Measurements from ENCODE around the gene PPP1R12B.

PPP1R12B gene

DNA sequence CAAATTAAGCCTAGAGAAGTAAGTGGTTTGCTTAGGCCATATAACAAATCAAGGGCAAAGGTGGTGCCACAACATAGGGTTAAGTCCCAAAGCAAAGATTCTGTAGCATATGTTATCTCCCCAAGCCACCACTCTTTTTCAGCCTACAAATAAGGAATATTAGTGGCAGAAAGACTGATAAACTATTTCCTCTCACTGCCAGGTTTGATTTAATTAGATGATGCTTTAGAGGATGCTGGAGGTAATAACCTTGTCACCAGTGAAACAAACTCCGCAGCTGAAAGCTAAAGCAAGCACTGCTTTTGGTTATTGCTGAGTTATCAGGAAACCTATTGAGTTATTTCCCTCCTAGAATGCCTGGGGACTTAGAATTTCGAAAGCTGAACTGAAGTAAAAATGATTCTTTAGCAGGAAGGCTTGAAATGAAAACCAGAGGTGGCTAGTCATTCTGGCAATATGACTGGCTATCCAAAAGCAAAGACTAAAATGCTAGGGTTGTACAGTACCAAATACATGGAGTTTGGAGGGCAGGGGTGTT, 216.5 kb downstream of the PPP1R12B start:
- Mint-ChIP-seq H3K4me3 (no peak overlapping the region), H3K9me3 (no peaks in the 10 kb centered on the region), H3K27ac (no peak overlapping the region), H3K27me3 (no peaks in the 10 kb centered on the region), H3K4me1 (ENCODE audit: low read depth) (peaks cover 14% of the 10 kb centered on the region), H3K36me3 (ENCODE audit: low read depth) (peaks cover 25% of the 10 kb centered on the region)
- no peak for DNase-seq

DNA sequence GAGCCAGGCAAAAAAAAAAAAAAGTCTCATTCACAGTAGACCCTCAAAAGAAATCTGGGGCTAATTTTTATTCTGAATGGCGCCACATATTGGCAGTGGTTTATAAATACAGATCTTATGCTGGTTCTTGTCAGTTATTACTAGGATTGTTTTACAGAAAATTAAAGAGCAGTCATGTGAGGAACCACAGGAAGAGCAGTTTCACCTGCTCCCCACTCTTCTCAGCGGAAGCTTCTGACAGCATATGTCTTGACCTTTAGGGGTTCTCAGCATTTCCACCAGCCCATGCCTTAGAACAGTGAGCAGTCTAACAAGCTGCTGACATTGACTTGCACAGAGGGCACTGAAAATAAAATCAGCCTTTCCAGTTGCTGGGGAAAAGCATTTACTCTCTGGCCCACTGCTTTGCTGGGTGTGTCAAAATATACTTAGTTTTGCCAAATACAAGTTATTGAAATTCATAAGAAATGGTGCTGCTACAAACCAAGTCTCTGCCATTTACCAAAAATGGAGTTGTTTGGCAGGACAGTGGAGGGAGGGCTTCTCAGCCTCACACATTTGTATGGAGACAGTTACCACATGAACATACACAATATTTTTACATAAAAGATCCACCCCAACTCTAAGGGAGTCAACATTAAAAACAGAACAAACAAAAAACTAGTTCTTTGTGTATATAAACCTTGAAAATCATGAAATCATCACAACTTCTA, 217.5 kb downstream of the PPP1R12B start:
- no peaks in the 10 kb centered on the region for H3K27me3 Mint-ChIP-seq
- H3K27ac Mint-ChIP-seq, result peak overlapping the region; percentile 27
- no peak overlapping the region for H3K4me3 Mint-ChIP-seq
- H3K4me1 Mint-ChIP-seq (ENCODE audit: low read depth), result peaks cover 14% of the 10 kb centered on the region
- no peak for DNase-seq
- no peaks in the 10 kb centered on the region for H3K9me3 Mint-ChIP-seq
- peaks cover 26% of the 10 kb centered on the region for H3K36me3 Mint-ChIP-seq (ENCODE audit: low read depth)

DNA sequence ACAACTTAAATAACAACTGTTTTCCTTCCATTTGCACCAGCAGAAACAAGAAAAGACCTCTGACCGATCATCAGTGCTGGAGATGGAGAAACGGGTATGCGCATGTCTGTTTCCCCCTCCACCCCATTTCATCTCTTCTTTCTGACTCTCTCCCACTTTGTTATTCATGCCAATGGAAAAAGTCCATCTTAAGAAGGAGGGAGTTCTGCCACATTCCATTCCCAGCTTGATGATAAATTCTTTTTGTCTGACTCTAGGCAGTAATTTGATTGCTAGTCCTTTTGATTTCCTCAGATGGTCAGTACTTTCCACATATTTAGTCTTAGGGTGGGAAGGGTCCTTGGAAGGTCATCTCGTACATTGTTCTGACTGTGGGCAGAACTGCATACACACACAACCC, 219.2 kb downstream of the PPP1R12B start:
- Mint-ChIP-seq H3K9me3 (no peaks in the 10 kb centered on the region), H3K27ac (no peak overlapping the region), H3K4me1 (ENCODE audit: low read depth) (peaks cover 14% of the 10 kb centered on the region), H3K27me3 (no peaks in the 10 kb centered on the region), H3K4me3 (no peak overlapping the region), H3K36me3 (ENCODE audit: low read depth) (peaks cover 32% of the 10 kb centered on the region)
- DNase-seq, result no peak

DNA sequence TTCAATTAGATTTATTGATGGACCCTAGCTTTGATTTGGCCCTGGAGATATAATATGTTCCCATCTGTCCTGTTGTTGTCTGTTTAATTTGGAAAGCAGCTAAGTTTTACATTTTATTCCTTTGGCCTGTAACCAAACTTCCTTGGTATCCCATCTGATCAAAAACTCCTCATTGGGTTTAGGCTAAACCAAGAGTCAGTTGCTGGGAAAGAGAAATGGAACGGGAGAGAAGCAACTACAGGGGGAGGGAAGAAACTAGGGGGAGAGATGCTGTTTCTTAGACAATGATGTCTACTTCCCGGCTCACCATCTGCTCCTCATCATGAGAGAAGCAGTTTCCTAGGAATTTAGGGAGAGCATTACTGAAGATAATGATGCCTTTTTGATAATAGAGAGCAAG, 219.9 kb downstream of the PPP1R12B start:
- H3K27me3 Mint-ChIP-seq, result no peaks in the 10 kb centered on the region
- no peak overlapping the region for H3K4me3 Mint-ChIP-seq
- peaks cover 14% of the 10 kb centered on the region for H3K4me1 Mint-ChIP-seq (ENCODE audit: low read depth)
- H3K36me3 Mint-ChIP-seq (ENCODE audit: low read depth), result peaks cover 34% of the 10 kb centered on the region
- DNase-seq, result no peak
- no peak overlapping the region for H3K27ac Mint-ChIP-seq
- no peaks in the 10 kb centered on the region for H3K9me3 Mint-ChIP-seq

DNA sequence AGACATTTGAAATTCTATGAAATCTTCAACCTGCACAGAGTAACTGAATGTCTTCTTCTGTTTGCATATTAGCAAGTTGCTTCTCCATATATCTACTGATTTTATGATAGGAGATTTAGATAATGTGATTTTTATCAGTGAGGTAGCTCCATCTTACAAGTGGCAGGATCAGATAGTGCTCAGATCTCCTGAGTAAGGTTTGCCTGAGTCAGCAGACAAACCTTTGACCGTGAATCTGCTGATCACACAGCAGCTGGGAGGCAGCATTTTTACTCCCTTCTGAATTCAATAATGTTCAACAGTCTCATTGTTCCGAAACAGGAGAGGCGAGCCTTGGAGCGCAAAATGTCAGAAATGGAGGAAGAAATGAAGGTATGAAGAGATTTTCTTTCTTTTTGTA, 220.3 kb downstream of the PPP1R12B start:
- peaks cover 14% of the 10 kb centered on the region for H3K4me1 Mint-ChIP-seq (ENCODE audit: low read depth)
- H3K36me3 Mint-ChIP-seq (ENCODE audit: low read depth), result peaks cover 34% of the 10 kb centered on the region
- H3K27ac Mint-ChIP-seq, result no peak overlapping the region
- DNase-seq, result no peak
- H3K9me3 Mint-ChIP-seq, result no peaks in the 10 kb centered on the region
- H3K27me3 Mint-ChIP-seq, result no peaks in the 10 kb centered on the region
- no peak overlapping the region for H3K4me3 Mint-ChIP-seq

DNA sequence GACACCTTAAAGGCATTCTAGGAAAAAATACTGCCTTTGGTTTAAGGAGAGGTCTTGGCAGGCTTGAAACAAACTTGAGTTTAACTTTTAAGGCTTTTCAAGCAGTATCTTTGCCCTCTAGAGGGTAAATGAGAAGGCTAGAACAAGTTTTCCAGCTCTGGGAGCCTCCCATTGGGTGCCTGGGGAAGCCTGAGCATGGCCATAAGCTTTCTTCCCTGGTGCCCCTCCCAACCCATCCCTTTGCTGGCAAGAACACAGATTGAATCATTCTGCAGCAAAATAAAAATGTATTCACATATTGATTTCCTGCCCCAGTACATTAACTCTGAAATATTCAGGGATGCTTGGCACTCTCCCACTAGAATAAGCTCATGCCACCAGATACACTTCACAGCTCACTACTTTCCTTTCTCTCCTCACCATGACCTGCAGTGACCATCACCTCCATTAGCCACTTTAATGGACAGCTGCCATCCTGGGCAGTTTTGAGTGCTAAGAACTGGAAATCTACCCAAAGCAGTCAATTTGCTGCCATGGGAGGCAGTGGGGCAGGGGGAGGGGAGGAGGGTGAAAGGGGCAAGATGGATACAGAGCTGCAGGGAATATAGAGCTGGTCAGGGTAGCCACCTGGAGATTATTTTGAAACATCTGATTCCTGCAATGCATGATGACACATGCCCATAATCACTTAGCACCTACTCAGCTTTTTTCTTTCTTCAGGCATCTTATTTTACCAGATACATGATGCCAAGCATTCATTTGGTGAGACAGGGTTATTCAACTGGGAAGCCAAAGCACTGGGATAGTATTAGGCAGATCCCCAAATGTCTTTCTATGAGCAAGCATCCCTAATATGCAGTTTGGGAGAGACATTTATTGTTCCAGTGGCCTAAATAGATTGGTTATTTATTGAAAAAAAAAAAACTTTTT, 221.2 kb downstream of the PPP1R12B start:
- no peak for DNase-seq
- H3K4me3 Mint-ChIP-seq, result no peak overlapping the region
- H3K36me3 Mint-ChIP-seq (ENCODE audit: low read depth), result peaks cover 30% of the 10 kb centered on the region
- no peak overlapping the region for H3K27ac Mint-ChIP-seq
- no peaks in the 10 kb centered on the region for H3K9me3 Mint-ChIP-seq
- peaks cover 14% of the 10 kb centered on the region for H3K4me1 Mint-ChIP-seq (ENCODE audit: low read depth)
- H3K27me3 Mint-ChIP-seq, result no peaks in the 10 kb centered on the region

DNA sequence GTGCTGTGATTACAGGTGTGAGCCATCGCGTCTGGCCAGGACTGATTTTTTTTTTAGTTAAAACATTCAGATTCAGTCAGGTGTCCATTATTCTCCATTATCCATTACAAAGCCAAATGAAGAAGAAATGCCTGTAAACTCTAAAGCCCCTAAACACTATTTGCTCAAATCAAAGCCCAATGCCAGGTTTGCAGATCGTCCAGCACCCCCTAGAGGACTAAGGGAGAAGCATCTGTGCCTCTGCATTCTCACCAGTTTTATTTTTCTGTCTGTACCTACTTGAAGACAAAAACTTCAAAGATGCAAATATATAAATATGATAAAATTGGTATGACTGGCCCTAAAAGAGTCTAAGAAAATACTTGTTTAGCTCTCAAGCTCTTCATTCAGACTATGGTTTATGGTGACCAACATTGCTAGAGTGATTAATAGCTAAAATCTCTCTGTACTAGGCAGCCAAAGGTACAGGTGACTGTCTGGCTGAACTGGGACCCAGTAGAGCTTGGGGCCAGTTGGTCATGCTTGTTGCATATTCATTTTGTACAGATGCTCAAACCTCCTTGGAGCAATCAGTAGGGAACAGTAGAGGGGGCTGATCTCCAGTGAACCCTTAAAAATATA, 223.3 kb downstream of the PPP1R12B start:
- Mint-ChIP-seq H3K4me1 (ENCODE audit: low read depth) (peaks cover 2% of the 10 kb centered on the region), H3K9me3 (no peaks in the 10 kb centered on the region), H3K36me3 (ENCODE audit: low read depth) (peaks cover 34% of the 10 kb centered on the region), H3K27ac (no peak overlapping the region), H3K27me3 (no peaks in the 10 kb centered on the region), H3K4me3 (no peak overlapping the region)
- DNase-seq, result no peak

DNA sequence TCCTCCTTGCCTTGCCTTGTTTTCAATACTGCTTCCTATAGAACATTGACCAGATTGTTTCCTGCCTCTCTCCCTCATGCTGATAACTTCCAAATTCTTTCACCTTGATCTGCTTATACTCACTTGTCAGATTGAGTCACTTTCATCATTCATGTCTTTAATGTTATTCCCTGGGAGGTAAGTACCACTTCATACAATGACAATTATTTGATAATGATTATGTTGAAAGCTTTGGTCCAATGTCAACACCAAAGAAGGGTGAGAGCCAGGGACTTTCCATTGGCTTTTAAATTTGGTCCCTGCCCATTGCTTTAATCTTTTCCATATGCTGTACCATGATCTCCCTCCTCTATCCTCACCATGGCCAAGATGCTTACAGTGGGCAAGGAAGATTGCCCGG, 224.4 kb downstream of the PPP1R12B start:
- Mint-ChIP-seq H3K27me3 (no peaks in the 10 kb centered on the region), H3K9me3 (no peaks in the 10 kb centered on the region), H3K36me3 (ENCODE audit: low read depth) (peaks cover 27% of the 10 kb centered on the region), H3K4me1 (ENCODE audit: low read depth) (no peaks in the 10 kb centered on the region), H3K27ac (no peak overlapping the region), H3K4me3 (no peak overlapping the region)
- no peak for DNase-seq

DNA sequence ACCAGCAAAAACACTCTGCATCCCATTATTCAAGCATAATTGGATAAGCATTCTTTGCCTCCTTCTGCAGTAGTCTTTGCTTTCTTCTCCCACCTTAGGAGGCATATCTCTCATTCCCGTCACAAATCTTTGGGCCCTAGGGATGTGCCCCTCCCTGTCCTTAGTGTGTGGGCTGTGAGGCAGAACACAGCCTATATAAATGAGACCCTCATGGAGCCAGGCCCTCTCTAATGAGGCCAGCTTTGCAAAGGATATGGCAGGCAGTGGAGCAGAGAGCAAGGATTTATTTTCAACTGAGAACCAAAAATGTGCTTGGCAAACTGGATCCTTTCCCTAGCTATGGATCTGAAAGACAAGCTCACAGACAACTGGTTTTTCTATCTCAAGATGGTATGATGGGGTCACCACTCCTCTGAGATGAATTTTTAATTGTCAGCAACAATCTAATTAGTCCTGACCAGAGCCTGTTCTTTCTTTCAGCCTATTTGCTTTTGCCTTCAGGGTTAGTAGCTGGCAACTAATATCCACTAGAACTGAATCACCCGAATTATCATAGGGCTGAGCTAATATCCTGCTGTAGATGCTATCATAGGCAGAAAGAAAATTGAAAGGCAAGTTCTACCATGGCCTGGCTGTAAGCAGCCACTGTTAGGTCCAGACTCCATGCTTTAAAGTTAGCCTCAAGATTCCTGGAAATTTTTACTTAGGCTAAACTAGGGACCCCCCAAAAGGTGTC, 227.6 kb downstream of the PPP1R12B start:
- no peaks in the 10 kb centered on the region for H3K9me3 Mint-ChIP-seq
- H3K4me3 Mint-ChIP-seq, result no peak overlapping the region
- H3K36me3 Mint-ChIP-seq (ENCODE audit: low read depth), result peaks cover 29% of the 10 kb centered on the region
- no peak overlapping the region for H3K27ac Mint-ChIP-seq
- H3K4me1 Mint-ChIP-seq (ENCODE audit: low read depth), result no peaks in the 10 kb centered on the region
- no peak for DNase-seq
- no peaks in the 10 kb centered on the region for H3K27me3 Mint-ChIP-seq

DNA sequence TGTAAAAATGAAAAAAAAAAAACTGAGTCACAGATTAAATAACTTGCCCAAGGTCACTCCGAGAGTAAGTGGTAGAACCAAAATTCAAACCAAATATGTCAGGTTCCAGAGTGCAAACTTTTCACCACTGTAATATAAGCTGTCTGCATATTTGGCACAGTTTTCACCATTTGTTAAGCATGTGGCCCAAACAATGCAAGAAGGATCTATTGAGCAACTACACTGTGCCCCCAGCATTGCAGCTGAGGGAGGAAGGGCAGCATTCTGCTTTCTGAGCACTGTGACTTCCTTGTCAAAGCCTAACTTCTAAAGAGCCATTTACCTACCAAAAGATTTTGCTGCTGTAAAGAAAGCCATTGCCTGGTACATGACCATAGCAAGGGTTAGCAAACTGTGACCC, 228.3 kb downstream of the PPP1R12B start:
- H3K36me3 Mint-ChIP-seq (ENCODE audit: low read depth), result peaks cover 33% of the 10 kb centered on the region
- no peak for DNase-seq
- H3K27me3 Mint-ChIP-seq, result no peaks in the 10 kb centered on the region
- H3K4me3 Mint-ChIP-seq, result no peak overlapping the region
- H3K27ac Mint-ChIP-seq, result no peak overlapping the region
- H3K9me3 Mint-ChIP-seq, result no peaks in the 10 kb centered on the region
- H3K4me1 Mint-ChIP-seq (ENCODE audit: low read depth), result no peaks in the 10 kb centered on the region

DNA sequence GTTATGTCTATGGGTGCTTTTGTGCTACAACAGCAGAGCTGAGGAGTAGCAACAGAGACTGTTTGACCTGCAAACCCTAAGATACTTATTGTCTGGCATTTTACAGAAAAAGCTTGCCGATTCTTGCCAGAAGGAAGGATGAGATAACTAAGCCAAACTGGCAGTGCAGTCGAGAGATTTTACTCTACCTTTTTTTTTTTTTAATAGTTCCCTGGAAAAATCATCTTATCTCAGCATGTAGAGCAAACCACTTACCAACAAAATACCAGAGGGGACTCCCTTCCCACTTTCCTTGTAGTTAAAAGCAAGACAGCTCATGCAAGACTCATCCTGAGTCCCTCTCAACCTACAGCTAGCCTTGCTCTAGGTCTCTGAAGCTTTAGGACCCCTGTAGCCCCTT, 228.9 kb downstream of the PPP1R12B start:
- H3K9me3 Mint-ChIP-seq, result no peaks in the 10 kb centered on the region
- H3K36me3 Mint-ChIP-seq (ENCODE audit: low read depth), result peaks cover 37% of the 10 kb centered on the region
- no peak overlapping the region for H3K27ac Mint-ChIP-seq
- no peak overlapping the region for H3K4me3 Mint-ChIP-seq
- no peaks in the 10 kb centered on the region for H3K27me3 Mint-ChIP-seq
- H3K4me1 Mint-ChIP-seq (ENCODE audit: low read depth), result no peaks in the 10 kb centered on the region
- no peak for DNase-seq

DNA sequence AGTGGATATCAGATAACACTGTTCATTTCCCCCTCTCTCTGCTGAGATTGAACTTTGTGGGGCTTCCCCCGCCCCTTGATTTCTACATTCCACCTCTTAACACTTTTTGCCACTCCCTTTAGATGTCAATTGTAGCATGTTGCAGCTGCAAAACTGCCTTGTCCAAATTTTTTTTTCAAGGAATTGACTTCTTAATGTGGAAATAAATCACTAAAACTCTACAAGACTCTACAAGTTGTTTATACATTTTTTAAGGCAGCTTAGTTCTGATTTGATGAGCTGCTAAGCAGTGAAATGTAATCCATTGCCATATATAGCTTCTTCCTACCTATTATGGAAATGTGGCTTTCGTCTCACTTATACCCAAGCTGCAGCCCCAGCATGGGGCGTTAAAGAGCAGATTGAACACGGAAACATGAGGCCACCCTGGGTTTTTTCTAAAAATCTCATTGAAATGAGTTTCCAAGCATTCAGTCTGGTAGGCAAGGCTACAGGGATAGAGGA, 229.6 kb downstream of the PPP1R12B start:
- Mint-ChIP-seq H3K4me1 (ENCODE audit: low read depth) (no peaks in the 10 kb centered on the region), H3K27ac (no peak overlapping the region), H3K9me3 (no peaks in the 10 kb centered on the region), H3K27me3 (no peaks in the 10 kb centered on the region), H3K4me3 (no peak overlapping the region), H3K36me3 (ENCODE audit: low read depth) (peaks cover 34% of the 10 kb centered on the region)
- no peak for DNase-seq

DNA sequence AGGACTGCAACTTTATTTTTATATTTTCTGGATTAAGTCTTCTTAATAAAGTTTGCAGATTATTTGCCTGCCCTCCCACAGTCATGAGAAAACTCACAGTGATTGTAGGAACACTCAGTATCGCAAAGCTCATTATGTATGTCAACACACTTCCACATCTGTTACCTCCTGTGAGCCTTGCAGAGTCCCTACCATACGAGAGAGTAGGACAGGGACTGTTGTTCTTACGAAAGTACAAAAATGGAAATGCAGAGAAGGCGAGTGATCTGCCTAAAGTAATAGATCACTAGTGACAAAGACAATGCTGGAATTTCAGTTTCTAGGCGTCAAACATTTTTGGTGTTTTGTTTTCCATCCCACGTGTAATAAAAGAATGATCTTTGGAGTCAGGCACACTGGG, 230.1 kb downstream of the PPP1R12B start:
- Mint-ChIP-seq H3K4me3 (no peak overlapping the region), H3K36me3 (ENCODE audit: low read depth) (peaks cover 37% of the 10 kb centered on the region), H3K9me3 (no peaks in the 10 kb centered on the region)

DNA sequence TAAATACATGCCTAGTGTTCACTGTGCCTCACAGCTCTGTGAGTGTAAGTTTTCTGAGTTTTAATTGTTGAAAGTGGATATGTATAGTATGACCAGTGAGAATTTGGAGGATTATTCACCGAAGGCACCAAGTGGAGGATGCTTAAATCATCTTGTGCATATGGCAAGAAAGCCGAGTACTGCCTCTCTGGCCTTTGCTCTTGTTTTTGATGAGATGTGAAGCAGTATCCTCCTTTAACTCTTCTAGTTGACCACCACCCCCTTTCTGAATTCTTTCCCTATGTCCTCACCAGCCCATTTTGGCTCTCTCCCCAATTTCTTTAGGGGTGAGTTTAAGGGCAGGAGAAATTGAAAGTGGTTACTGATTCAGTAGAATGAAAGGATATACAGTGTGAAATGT, 231.3 kb downstream of the PPP1R12B start:
- Mint-ChIP-seq H3K9me3 (no peaks in the 10 kb centered on the region), H3K4me3 (no peak overlapping the region), H3K4me1 (ENCODE audit: low read depth) (no peaks in the 10 kb centered on the region), H3K27me3 (no peaks in the 10 kb centered on the region), H3K36me3 (ENCODE audit: low read depth) (peaks cover 35% of the 10 kb centered on the region), H3K27ac (no peak overlapping the region)
- no peak for DNase-seq

More for the DNA sequence above, 230.1 kb downstream of the PPP1R12B start:
- H3K4me1 Mint-ChIP-seq (ENCODE audit: low read depth), result no peaks in the 10 kb centered on the region
- H3K27me3 Mint-ChIP-seq, result no peaks in the 10 kb centered on the region
- no peak overlapping the region for H3K27ac Mint-ChIP-seq
- no peak for DNase-seq

Data from activated T-cell treated with anti-CD3 and anti-CD28 coated beads, Interleukin-2, amount 50 U/mL, for 24 hours (primary cell).